HEK293T (cell line): ENCODE results near the gene CA12.

Source experiments
- CTCF ChIA-PET: fragments of 350-600 bp; formaldehyde crosslinking; extraction: SDS; loops from one replicate; lab custom pipeline; 2021; ENCODE audit warnings: antibody characterized with exemption, inconsistent platforms; lab: Yijun Ruan, JAX
- POLR2A ChIA-PET: fragments of 350-600 bp; formaldehyde crosslinking; extraction: SDS; loops from one replicate; lab custom pipeline; 2020; ENCODE audit warnings: antibody characterized with exemption, inconsistent platforms; lab: Yijun Ruan, JAX
- DNase-seq: peaks from one replicate; pipeline ENCODE4 v3.0.0; 2012; ENCODE audit warnings: mixed read lengths; ENCODE audit errors: extremely low spot score
- ARNT ChIP-seq: fragments of 450-650 bp; IDR thresholded peaks from 2 replicates; pipeline ENCODE4 v1.6.1; 2017; ENCODE audit warnings: mild to moderate bottlenecking
- BHLHE40 ChIP-seq: fragments of 450-650 bp; IDR thresholded peaks from 2 replicates; pipeline ENCODE4 v1.6.1; 2016; ENCODE audit warnings: mild to moderate bottlenecking, moderate library complexity, borderline replicate concordance
- CTBP1 ChIP-seq: fragments of 450-650 bp; IDR thresholded peaks from 2 replicates; pipeline ENCODE4 v1.6.1; 2016; ENCODE audit warnings: borderline replicate concordance
- ELF4 ChIP-seq: fragments of 450-650 bp; IDR thresholded peaks from 2 replicates; pipeline ENCODE4 v1.6.1; 2017; ENCODE audit warnings: antibody characterized with exemption
- FOXA1 ChIP-seq: fragments of 450-650 bp; IDR thresholded peaks from 2 replicates; pipeline ENCODE4 v1.6.1; 2016; ENCODE audit warnings: mild to moderate bottlenecking
- FOXK2 ChIP-seq: fragments of 450-650 bp; IDR thresholded peaks from 2 replicates; pipeline ENCODE4 v1.6.1; 2016; ENCODE audit warnings: mild to moderate bottlenecking
- FOXM1 ChIP-seq: fragments of 450-650 bp; IDR thresholded peaks from 2 replicates; pipeline ENCODE4 v1.6.1; 2017; ENCODE audit warnings: mild to moderate bottlenecking, borderline replicate concordance
- HDGF ChIP-seq: fragments of 450-650 bp; IDR thresholded peaks from 2 replicates; pipeline ENCODE4 v1.6.1; 2017; ENCODE audit warnings: antibody characterized with exemption, borderline replicate concordance
- L3MBTL2 ChIP-seq: fragments of 450-650 bp; conservative IDR thresholded peaks from 2 replicates; pipeline ENCODE4 v1.6.1; 2016; ENCODE audit warnings: mild to moderate bottlenecking
- LEF1 ChIP-seq: fragments of 450-650 bp; IDR thresholded peaks from 2 replicates; pipeline ENCODE4 v1.6.1; 2017; ENCODE audit warnings: mild to moderate bottlenecking, borderline replicate concordance
- NFRKB ChIP-seq: fragments of 450-650 bp; IDR thresholded peaks from 2 replicates; pipeline ENCODE4 v1.6.1; 2016; ENCODE audit warnings: mild to moderate bottlenecking, moderate library complexity
- SP1 ChIP-seq: fragments of 450-650 bp; IDR thresholded peaks from 2 replicates; pipeline ENCODE4 v1.6.1; 2017
- SUZ12 ChIP-seq: fragments of 450-650 bp; IDR thresholded peaks from 2 replicates; pipeline ENCODE4 v1.6.1; 2016; ENCODE audit warnings: mild to moderate bottlenecking
- TARDBP ChIP-seq: fragments of 450-650 bp; IDR thresholded peaks from 2 replicates; pipeline ENCODE4 v1.6.1; 2016
- ZNF384 ChIP-seq: fragments of 450-650 bp; IDR thresholded peaks from 2 replicates; pipeline ENCODE4 v1.6.1; 2016
- TF ChIP-seq, protein P1 (sequence below): fragments of 450-650 bp; IDR thresholded peaks from 2 replicates; pipeline ENCODE4 v1.6.1; 2016

The CA12 gene

DNA sequence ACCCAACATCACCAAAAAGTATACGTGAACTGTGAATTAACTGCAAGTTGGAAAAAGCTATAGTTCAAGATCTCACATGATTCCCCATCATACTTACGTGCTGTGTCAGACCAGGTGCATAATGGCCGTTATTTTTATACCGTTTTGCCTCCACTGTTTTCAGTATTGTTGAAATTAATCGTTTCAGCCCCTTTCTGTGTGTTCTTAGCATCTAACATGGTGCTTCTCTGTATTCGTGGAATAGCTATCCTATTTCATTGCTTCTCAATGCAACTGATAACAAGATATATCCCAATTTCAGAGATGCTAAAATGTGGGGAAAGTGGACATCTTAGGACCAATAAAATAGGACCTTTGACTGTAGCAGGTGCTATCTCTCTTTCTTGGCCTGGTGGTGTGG lies 13.7 kb downstream of the CA12 start:
- DNase-seq = no peak
- POLR2A ChIA-PET = no interaction called here
- CTCF ChIA-PET = no interaction called here
- TF ChIP-seq TARDBP (no peak), SP1 (no peak), SUZ12 (no peak), BHLHE40 (no peak)
- TF ChIP-seq, protein P1, sequence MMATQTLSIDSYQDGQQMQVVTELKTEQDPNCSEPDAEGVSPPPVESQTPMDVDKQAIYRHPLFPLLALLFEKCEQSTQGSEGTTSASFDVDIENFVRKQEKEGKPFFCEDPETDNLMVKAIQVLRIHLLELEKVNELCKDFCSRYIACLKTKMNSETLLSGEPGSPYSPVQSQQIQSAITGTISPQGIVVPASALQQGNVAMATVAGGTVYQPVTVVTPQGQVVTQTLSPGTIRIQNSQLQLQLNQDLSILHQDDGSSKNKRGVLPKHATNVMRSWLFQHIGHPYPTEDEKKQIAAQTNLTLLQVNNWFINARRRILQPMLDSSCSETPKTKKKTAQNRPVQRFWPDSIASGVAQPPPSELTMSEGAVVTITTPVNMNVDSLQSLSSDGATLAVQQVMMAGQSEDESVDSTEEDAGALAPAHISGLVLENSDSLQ = no peak

DNA sequence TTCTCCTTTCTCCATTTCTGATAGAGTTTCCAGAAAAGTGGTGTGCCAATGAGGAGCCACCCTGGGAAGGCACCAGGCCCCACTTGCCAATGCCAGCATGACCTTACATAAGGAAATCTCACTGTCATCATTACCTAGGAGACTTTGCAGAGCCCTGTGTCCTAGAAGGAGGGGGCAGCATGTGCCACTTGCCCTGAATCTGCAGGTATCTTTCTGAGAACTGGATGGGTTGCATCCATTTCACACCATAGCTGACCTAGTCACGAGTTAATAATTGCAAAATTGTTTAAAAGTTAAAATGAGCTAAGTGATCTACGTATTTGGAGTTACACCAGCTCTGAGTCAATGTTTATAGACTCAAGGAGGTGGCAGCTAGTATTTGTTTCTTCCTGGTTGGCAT lies 14.3 kb downstream of the CA12 start:
- TF ChIP-seq SP1 (no peak), FOXA1 (no peak), CTBP1 (no peak), BHLHE40 (no peak), SUZ12 (no peak), FOXK2 (no peak), ZNF384 (no peak), ELF4 (no peak)
- CTCF ChIA-PET = no interaction called here
- POLR2A ChIA-PET = no interaction called here
- DNase-seq = no peak

DNA sequence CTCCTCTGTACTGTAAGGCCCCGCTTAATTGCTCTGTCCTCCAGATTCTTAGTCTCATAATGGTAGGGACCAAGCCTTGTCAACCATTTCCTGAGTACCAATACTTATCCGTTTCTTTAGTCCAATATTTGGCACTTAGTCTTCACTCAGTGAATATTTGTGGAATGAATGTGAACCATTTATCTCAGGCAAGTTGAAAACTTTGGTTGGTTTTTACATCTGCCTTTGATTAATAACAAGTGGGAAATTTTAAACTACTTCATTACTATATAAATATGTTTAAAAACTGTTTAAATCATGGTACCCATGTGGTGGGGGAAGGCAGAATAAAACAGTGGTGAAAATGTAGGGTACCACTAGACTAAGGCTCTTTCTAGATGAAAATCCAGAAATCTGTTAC lies 15.2 kb downstream of the CA12 start:
- POLR2A ChIA-PET = no interaction called here
- no peak for DNase-seq
- TF ChIP-seq FOXA1 = no peak
- no peak for TF ChIP-seq BHLHE40
- no peak for TF ChIP-seq LEF1
- TF ChIP-seq HDGF = no peak
- TF ChIP-seq ZNF384 = no peak
- no peak for TF ChIP-seq SP1
- TF ChIP-seq CTBP1 = no peak
- TF ChIP-seq FOXM1 = no peak
- TF ChIP-seq, protein P1 = no peak
- no peak for TF ChIP-seq NFRKB
- no peak for TF ChIP-seq ELF4
- no peak for TF ChIP-seq ARNT
- TF ChIP-seq L3MBTL2 = no peak
- no peak for TF ChIP-seq FOXK2
- TF ChIP-seq TARDBP = no peak
- no peak for TF ChIP-seq SUZ12
- CTCF ChIA-PET = no interaction called here

DNA sequence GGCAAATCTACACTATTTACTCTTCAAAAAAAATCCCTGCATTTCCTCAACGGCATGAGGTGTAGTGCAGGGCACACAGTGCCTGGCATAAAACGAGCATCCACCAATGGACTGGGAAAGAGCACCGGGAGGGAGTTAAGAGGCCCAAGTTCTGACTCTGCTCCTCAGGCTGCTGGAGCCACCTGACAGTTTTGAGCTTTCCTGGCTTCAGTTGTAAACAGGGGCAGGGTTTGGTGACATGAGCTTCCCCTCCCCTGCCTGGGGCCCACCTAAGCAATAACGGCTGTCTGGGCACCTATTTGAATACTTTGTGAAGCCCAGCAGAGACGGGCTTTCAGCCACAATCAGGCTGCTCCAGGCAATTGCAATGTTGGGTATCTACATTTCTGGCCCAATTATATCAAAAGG lies 16.4 kb downstream of the CA12 start:
- ChIA-PET CTCF (no interaction called here), POLR2A (no interaction called here)
- no peak for TF ChIP-seq HDGF
- no peak for TF ChIP-seq SP1
- no peak for TF ChIP-seq NFRKB
- TF ChIP-seq FOXM1 = no peak
- no peak for TF ChIP-seq L3MBTL2
- TF ChIP-seq FOXK2 = no peak
- no peak for TF ChIP-seq ARNT
- TF ChIP-seq ZNF384 = no peak
- no peak for TF ChIP-seq TARDBP
- no peak for TF ChIP-seq FOXA1
- DNase-seq = no peak

DNA sequence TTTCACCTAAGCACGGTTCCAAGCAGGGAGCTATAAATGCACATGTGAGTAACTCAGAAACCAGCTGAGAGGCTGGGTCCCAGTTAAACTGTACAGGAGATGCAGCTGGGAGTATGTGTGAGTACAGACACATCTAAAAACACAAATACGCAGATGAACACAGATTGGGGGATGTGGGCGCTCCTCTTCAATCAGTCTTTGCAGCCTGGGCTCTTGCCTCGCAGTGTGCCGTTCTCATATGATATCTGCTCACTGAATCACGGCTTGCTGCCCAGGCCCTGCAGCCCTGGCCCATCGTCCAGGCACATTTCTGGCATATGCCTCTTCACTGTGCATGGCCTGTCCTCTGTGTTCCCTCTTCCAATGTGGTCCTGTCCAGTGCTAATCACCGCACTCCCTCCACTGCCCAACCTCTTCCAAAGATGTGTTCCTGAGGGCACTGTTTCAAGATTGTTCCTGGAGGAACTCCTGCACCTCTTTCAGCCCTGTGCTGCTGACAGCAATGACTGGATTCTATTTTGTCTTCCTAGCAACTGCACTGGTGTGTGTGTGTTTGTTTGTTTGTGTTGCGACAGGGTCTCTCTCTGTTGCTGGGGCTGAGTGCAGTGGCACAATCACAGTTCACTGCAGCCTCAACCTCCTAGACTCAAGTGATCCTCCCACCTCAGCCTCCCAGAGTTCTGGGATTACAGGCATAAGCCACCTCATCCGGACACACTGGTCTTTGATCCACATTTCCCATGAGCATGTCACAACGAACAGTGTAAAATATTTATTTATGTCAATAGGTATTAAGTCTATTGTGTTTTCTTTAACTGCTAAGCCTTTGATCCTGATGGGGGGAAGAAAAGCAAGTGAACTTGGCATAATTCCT lies 17.0 kb downstream of the CA12 start:
- POLR2A ChIA-PET = no interaction called here
- no peak for DNase-seq
- TF ChIP-seq TARDBP = no peak
- TF ChIP-seq SP1 = no peak
- no peak for TF ChIP-seq L3MBTL2
- no peak for TF ChIP-seq ZNF384
- no peak for TF ChIP-seq LEF1
- TF ChIP-seq NFRKB = no peak
- TF ChIP-seq HDGF = no peak
- TF ChIP-seq CTBP1 = no peak
- TF ChIP-seq SUZ12 = no peak
- TF ChIP-seq ELF4 = no peak
- TF ChIP-seq ARNT = no peak
- TF ChIP-seq, protein P1 = no peak
- no peak for TF ChIP-seq FOXA1
- no peak for TF ChIP-seq BHLHE40
- TF ChIP-seq FOXM1 = no peak
- TF ChIP-seq FOXK2 = no peak
- CTCF ChIA-PET = no interaction called here

DNA sequence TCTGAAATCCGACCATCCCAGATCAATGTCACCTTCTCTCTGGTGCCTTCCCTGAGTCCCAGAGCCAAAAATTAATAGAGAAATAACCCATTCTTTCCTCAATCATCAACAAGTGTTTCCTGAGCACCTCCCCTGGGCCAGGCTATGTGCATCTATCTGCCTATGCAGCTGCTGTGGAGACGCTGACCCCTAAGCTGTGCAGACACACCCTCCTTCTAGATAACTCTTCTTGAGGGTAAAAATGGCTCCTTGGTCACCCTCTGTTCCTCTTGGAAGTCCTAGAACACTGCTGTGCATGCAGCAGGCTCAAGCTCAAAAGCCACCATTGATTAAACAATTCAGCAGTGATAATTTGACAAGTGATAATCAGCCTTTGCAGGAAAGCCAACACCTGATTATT lies 18.4 kb downstream of the CA12 start:
- no peak for TF ChIP-seq NFRKB
- TF ChIP-seq CTBP1 = no peak
- no peak for TF ChIP-seq BHLHE40
- no peak for TF ChIP-seq SUZ12
- no peak for TF ChIP-seq ZNF384
- no peak for TF ChIP-seq L3MBTL2
- no peak for TF ChIP-seq FOXM1
- no peak for TF ChIP-seq HDGF
- TF ChIP-seq, protein P1 = no peak
- TF ChIP-seq ELF4 = no peak
- no peak for TF ChIP-seq TARDBP
- no peak for TF ChIP-seq SP1
- no peak for TF ChIP-seq FOXA1
- TF ChIP-seq LEF1 = no peak
- no peak for TF ChIP-seq FOXK2
- TF ChIP-seq ARNT = no peak
- DNase-seq = no peak
- ChIA-PET CTCF (no interaction called here), POLR2A (no interaction called here)
